Effector memory CD8-positive, alpha-beta T cell (primary cell): ENCODE data around the gene NT5C1A.

Experiments used
- ATAC-seq: fragments of 150-1000 bp; cut with Tn5 transposase; replicated peaks from 2 replicates; pipeline ENCODE4 v1.10.0; 2021; ENCODE audit warnings: mild to moderate bottlenecking, moderate library complexity
- DNase-seq, 3 experiments: peaks; one replicate each; pipeline ENCODE4 v3.0.0; 2021
- H3K27ac Mint-ChIP-seq, 2 donors: one replicate each; pipeline ENCODE4 v1.8.0; 2022; ENCODE audit warnings: mild to moderate bottlenecking in 2 of 2, mixed read lengths in 2 of 2, moderate library complexity in 2 of 2
- H3K27me3 Mint-ChIP-seq, 2 donors: one replicate each; pipeline ENCODE4 v1.8.0; 2022; ENCODE audit warnings: mixed read lengths in 2 of 2
- H3K36me3 Mint-ChIP-seq: one replicate; pipeline ENCODE4 v1.8.0; 2022; ENCODE audit warnings: mild to moderate bottlenecking, moderate library complexity, mixed read lengths; ENCODE audit not compliant: insufficient read depth
- H3K4me1 Mint-ChIP-seq, 2 donors: one replicate each; pipeline ENCODE4 v1.8.0; 2022; ENCODE audit warnings: low read depth in 2 of 2, mixed read lengths in 2 of 2
- H3K4me3 Mint-ChIP-seq, 2 donors: one replicate each; pipeline ENCODE4 v1.8.0; 2022; ENCODE audit warnings: mild to moderate bottlenecking in 2 of 2, mixed read lengths in 2 of 2, moderate library complexity in 2 of 2
- H3K9me3 Mint-ChIP-seq, 2 donors: one replicate each; pipeline ENCODE4 v1.8.0; 2022; ENCODE audit warnings: mixed read lengths in 2 of 2

NT5C1A gene

GRCh38 chr1:39635205-39635870, 36.6 kb downstream of the NT5C1A start:
- no peak overlapping the region for H3K27ac Mint-ChIP-seq
- peaks cover 27 to 83% of the 10 kb centered on the region in 2 donors for H3K27me3 Mint-ChIP-seq
- no peaks in the 10 kb centered on the region for H3K36me3 Mint-ChIP-seq
- no peaks in the 10 kb centered on the region for H3K9me3 Mint-ChIP-seq
- no peak overlapping the region for H3K4me3 Mint-ChIP-seq
- peaks cover 0 to 5% of the 10 kb centered on the region in 2 donors for H3K4me1 Mint-ChIP-seq
- DNase-seq (no peak), ATAC-seq (no peak)

GRCh38 chr1:39633422-39633821, 38.5 kb downstream of the NT5C1A start:
- Mint-ChIP-seq H3K9me3 (no peaks in the 10 kb centered on the region), H3K36me3 (no peaks in the 10 kb centered on the region), H3K27me3 (peaks cover 26 to 76% of the 10 kb centered on the region in 2 donors), H3K27ac (no peak overlapping the region), H3K4me1 (no peaks in the 10 kb centered on the region), H3K4me3 (no peak overlapping the region)
- ATAC-seq = no peak
- DNase-seq = no peak

GRCh38 chr1:39632682-39633417, 39.1 kb downstream of the NT5C1A start:
- Mint-ChIP-seq H3K4me3 (no peak overlapping the region), H3K36me3 (no peaks in the 10 kb centered on the region), H3K27ac (no peak overlapping the region), H3K4me1 (no peaks in the 10 kb centered on the region), H3K9me3 (no peaks in the 10 kb centered on the region), H3K27me3 (peaks cover 21 to 70% of the 10 kb centered on the region in 2 donors)
- DNase-seq (no peak), ATAC-seq (no peak)

GRCh38 chr1:39632323-39632681, 39.6 kb downstream of the NT5C1A start:
- H3K27me3 Mint-ChIP-seq = peaks cover 16 to 65% of the 10 kb centered on the region in 2 donors

GRCh38 chr1:39631361-39632322, 40.3 kb downstream of the NT5C1A start:
- ATAC-seq (no peak), DNase-seq (no peak)
- H3K27ac Mint-ChIP-seq = no peak overlapping the region

More at GRCh38 chr1:39632323-39632681, 39.6 kb downstream of the NT5C1A start:
- no peaks in the 10 kb centered on the region for H3K9me3 Mint-ChIP-seq
- H3K27ac Mint-ChIP-seq = no peak overlapping the region
- H3K4me3 Mint-ChIP-seq = no peak overlapping the region
- H3K36me3 Mint-ChIP-seq = no peaks in the 10 kb centered on the region
- H3K4me1 Mint-ChIP-seq = no peaks in the 10 kb centered on the region
- DNase-seq (no peak), ATAC-seq (no peak)

GRCh38 chr1:39628807-39629350, 43.0 kb downstream of the NT5C1A start:
- Mint-ChIP-seq H3K4me3 (no peak overlapping the region), H3K27ac (no peak overlapping the region), H3K9me3 (no peaks in the 10 kb centered on the region), H3K36me3 (no peaks in the 10 kb centered on the region), H3K27me3 (peaks cover 10 to 59% of the 10 kb centered on the region in 2 donors), H3K4me1 (no peaks in the 10 kb centered on the region)
- DNase-seq (no peak), ATAC-seq (no peak)

More at GRCh38 chr1:39631361-39632322, 40.3 kb downstream of the NT5C1A start:
- Mint-ChIP-seq H3K4me1 (no peaks in the 10 kb centered on the region), H3K27me3 (peaks cover 11 to 59% of the 10 kb centered on the region in 2 donors), H3K4me3 (no peak overlapping the region), H3K36me3 (no peaks in the 10 kb centered on the region), H3K9me3 (no peaks in the 10 kb centered on the region)

- ATAC-seq (no peak), DNase-seq (no peak)
- H3K4me3 Mint-ChIP-seq = no peak overlapping the region
- H3K4me1 Mint-ChIP-seq = no peaks in the 10 kb centered on the region
- no peaks in the 10 kb centered on the region for H3K36me3 Mint-ChIP-seq
- H3K9me3 Mint-ChIP-seq = no peaks in the 10 kb centered on the region
- H3K27me3 Mint-ChIP-seq = peaks cover 16 to 55% of the 10 kb centered on the region in 2 donors
- H3K27ac Mint-ChIP-seq = no peak overlapping the region
Measured at GRCh38 chr1:39626646-39627045, 45.3 kb downstream of the NT5C1A start.

GRCh38 chr1:39625462-39626273, 46.2 kb downstream of the NT5C1A start:
- Mint-ChIP-seq H3K4me1 (no peaks in the 10 kb centered on the region), H3K27ac (no peak overlapping the region), H3K36me3 (no peaks in the 10 kb centered on the region), H3K27me3 (peaks cover 16 to 45% of the 10 kb centered on the region in 2 donors), H3K9me3 (no peaks in the 10 kb centered on the region), H3K4me3 (no peak overlapping the region)
- ATAC-seq = no peak
- no peak for DNase-seq

GRCh38 chr1:39625009-39625408, 46.9 kb downstream of the NT5C1A start:
- H3K4me3 Mint-ChIP-seq = no peak overlapping the region
- no peaks in the 10 kb centered on the region for H3K4me1 Mint-ChIP-seq
- H3K9me3 Mint-ChIP-seq = no peaks in the 10 kb centered on the region
- no peak for DNase-seq
- H3K27me3 Mint-ChIP-seq = peaks cover 16 to 39% of the 10 kb centered on the region in 2 donors
- no peaks in the 10 kb centered on the region for H3K36me3 Mint-ChIP-seq
- ATAC-seq = no peak
- H3K27ac Mint-ChIP-seq = no peak overlapping the region

GRCh38 chr1:39623053-39623452, 48.9 kb downstream of the NT5C1A start:
- Mint-ChIP-seq H3K27ac (no peak overlapping the region), H3K36me3 (no peaks in the 10 kb centered on the region), H3K4me1 (no peaks in the 10 kb centered on the region), H3K27me3 (peaks cover 16 to 39% of the 10 kb centered on the region in 2 donors), H3K4me3 (no peak overlapping the region), H3K9me3 (no peaks in the 10 kb centered on the region)
- ATAC-seq = no peak
- no peak for DNase-seq

GRCh38 chr1:39622427-39622826, 49.5 kb downstream of the NT5C1A start:
- H3K27ac Mint-ChIP-seq = no peak overlapping the region
- H3K4me1 Mint-ChIP-seq = no peaks in the 10 kb centered on the region
- no peak for DNase-seq
- H3K36me3 Mint-ChIP-seq = no peaks in the 10 kb centered on the region
- no peak overlapping the region for H3K4me3 Mint-ChIP-seq
- no peaks in the 10 kb centered on the region for H3K9me3 Mint-ChIP-seq
- H3K27me3 Mint-ChIP-seq = peaks cover 18 to 45% of the 10 kb centered on the region in 2 donors
- no peak for ATAC-seq

- Mint-ChIP-seq H3K4me1 (no peaks in the 10 kb centered on the region), H3K27ac (no peak overlapping the region), H3K27me3 (peaks cover 23 to 50% of the 10 kb centered on the region in 2 donors), H3K36me3 (no peaks in the 10 kb centered on the region), H3K4me3 (no peak overlapping the region), H3K9me3 (no peaks in the 10 kb centered on the region)
- DNase-seq = no peak
- no peak for ATAC-seq
Measured at GRCh38 chr1:39620659-39621165, 51.2 kb downstream of the NT5C1A start.
